ENCODE measurements around the gene INS.

Gene INS

GRCh38 chr11:2207212-2207611, 46.2 kb upstream of the INS start:
- H3K27me3 ChIP-seq (ENCODE audit: low read length): no peaks in the 10 kb centered on the region
- no peak overlapping the region for H3K27ac ChIP-seq (ENCODE audit: low read depth, low read length)
- H3K4me2 ChIP-seq (ENCODE audit: low read depth, low read length, poor library complexity, severe bottlenecking): no peak overlapping the region
- no peaks in the 10 kb centered on the region for H4K20me1 ChIP-seq (ENCODE audit: low read depth, low read length)
- no peak overlapping the region for H2AFZ ChIP-seq (ENCODE audit: low read depth, low read length, severe bottlenecking)
- no peak overlapping the region for H3K4me3 ChIP-seq (ENCODE audit: insufficient read depth, low read length, poor library complexity, severe bottlenecking)
- H3F3A ChIP-seq (ENCODE audit: insufficient read depth): no peaks in the 10 kb centered on the region
- H3K9me3 ChIP-seq (ENCODE audit: insufficient read depth, low read length): no peaks in the 10 kb centered on the region
- no peaks in the 10 kb centered on the region for H3K36me3 ChIP-seq (ENCODE audit: low read length)
- H3K9me2 ChIP-seq (replicated peaks; ENCODE audit: insufficient read depth, low read length): no peaks in the 10 kb centered on the region
- H3K9ac ChIP-seq (ENCODE audit: low read length): no peak overlapping the region
- no peaks in the 10 kb centered on the region for H3K79me2 ChIP-seq (ENCODE audit: insufficient read depth, low read length)
- TF ChIP-seq CTCF (IDR thresholded peaks at IDR 0.05; ENCODE audit: insufficient read depth, low read length, poor library complexity, severe bottlenecking): no peak
- TF ChIP-seq EZH2phosphoT487 (conservative IDR thresholded peaks at IDR 0.05; ENCODE audit: low read length): no peak

- no peak overlapping the region for H2AFZ ChIP-seq (ENCODE audit: low read depth, low read length, severe bottlenecking)
- no peaks in the 10 kb centered on the region for H4K20me1 ChIP-seq (ENCODE audit: low read depth, low read length)
- H3K9me3 ChIP-seq (ENCODE audit: insufficient read depth, low read length): no peaks in the 10 kb centered on the region
- no peaks in the 10 kb centered on the region for H3K79me2 ChIP-seq (ENCODE audit: insufficient read depth, low read length)
- no peak overlapping the region for H3K4me2 ChIP-seq (ENCODE audit: low read depth, low read length, poor library complexity, severe bottlenecking)
- H3K27ac ChIP-seq (ENCODE audit: low read depth, low read length): no peak overlapping the region
- H3K27me3 ChIP-seq (ENCODE audit: low read length): no peaks in the 10 kb centered on the region
- H3K9me2 ChIP-seq (replicated peaks; ENCODE audit: insufficient read depth, low read length): no peaks in the 10 kb centered on the region
- no peak overlapping the region for H3K4me3 ChIP-seq (ENCODE audit: insufficient read depth, low read length, poor library complexity, severe bottlenecking)
- H3F3A ChIP-seq (ENCODE audit: insufficient read depth): no peaks in the 10 kb centered on the region
- H3K9ac ChIP-seq (ENCODE audit: low read length): no peak overlapping the region
- H3K36me3 ChIP-seq (ENCODE audit: low read length): no peaks in the 10 kb centered on the region
- TF ChIP-seq CTCF (IDR thresholded peaks at IDR 0.05; ENCODE audit: insufficient read depth, low read length, poor library complexity, severe bottlenecking) (no peak), EZH2phosphoT487 (conservative IDR thresholded peaks at IDR 0.05; ENCODE audit: low read length) (no peak)
These were observed 45.1 kb upstream of the INS start for GRCh38 chr11:2205981-2206690.

GRCh38 chr11:2205214-2205720, 44.3 kb upstream of the INS start:
- no peak overlapping the region for H3K4me3 ChIP-seq (ENCODE audit: insufficient read depth, low read length, poor library complexity, severe bottlenecking)
- H3K9me2 ChIP-seq (replicated peaks; ENCODE audit: insufficient read depth, low read length): no peaks in the 10 kb centered on the region
- H3K4me2 ChIP-seq (ENCODE audit: low read depth, low read length, poor library complexity, severe bottlenecking): no peak overlapping the region
- no peaks in the 10 kb centered on the region for H3K79me2 ChIP-seq (ENCODE audit: insufficient read depth, low read length)
- H3K27me3 ChIP-seq (ENCODE audit: low read length): no peaks in the 10 kb centered on the region
- H3K9me3 ChIP-seq (ENCODE audit: insufficient read depth, low read length): no peaks in the 10 kb centered on the region
- no peaks in the 10 kb centered on the region for H4K20me1 ChIP-seq (ENCODE audit: low read depth, low read length)
- no peak overlapping the region for H3K27ac ChIP-seq (ENCODE audit: low read depth, low read length)
- no peak for TF ChIP-seq EZH2phosphoT487 (conservative IDR thresholded peaks at IDR 0.05; ENCODE audit: low read length)
- no peak for TF ChIP-seq CTCF (IDR thresholded peaks at IDR 0.05; ENCODE audit: insufficient read depth, low read length, poor library complexity, severe bottlenecking)
- H2AFZ ChIP-seq (ENCODE audit: low read depth, low read length, severe bottlenecking): no peak overlapping the region
- H3F3A ChIP-seq (ENCODE audit: insufficient read depth): no peaks in the 10 kb centered on the region
- H3K36me3 ChIP-seq (ENCODE audit: low read length): no peaks in the 10 kb centered on the region
- no peak overlapping the region for H3K9ac ChIP-seq (ENCODE audit: low read length)

Measured in SU-DHL-6 (cell line).